CD14-positive monocyte (primary cell): ENCODE results near the gene ZFHX3. TPM values are rescaled to one million over a fixed set of nuclear protein-coding genes. Genes with fewer than 3 reads are reported as not detected.

ENCODE experiments used
- DNase-seq, 3 donors: peaks; one replicate each; pipeline ENCODE4 v3.0.0-alpha.2; 2011 to 2022
- H2AFZ ChIP-seq: 2 replicates; pipeline ENCODE4 v1.6.0; 2012; ENCODE audit warnings: mild to moderate bottlenecking, low read depth, low read length, inconsistent platforms; ENCODE audit not compliant: insufficient read depth, poor library complexity, severe bottlenecking
- H3K27ac ChIP-seq, 2 donors: 1 replicate in 1 of 2; 2 replicates in 1 of 2; pipeline ENCODE4 v1.5.1; 2012 to 2013; ENCODE audit warnings: low read length in 2 of 2, control low read depth in 1 of 2, inconsistent platforms in 1 of 2, low read depth in 1 of 2, mild to moderate bottlenecking in 1 of 2
- H3K27me3 ChIP-seq, 2 donors: one replicate each; pipeline versions ENCODE4 v1.6.0 to v1.6.1; 2011 to 2013; ENCODE audit warnings: low read length in 2 of 2; ENCODE audit not compliant: control insufficient read depth in 2 of 2, insufficient read depth in 2 of 2
- H3K36me3 ChIP-seq, 2 donors: replicated peaks in 1 of 2; 1 replicate in 1 of 2; 2 replicates in 1 of 2; pipeline versions ENCODE4 v1.5.1 to v1.6.1; 2012 to 2013; ENCODE audit warnings: low read length in 2 of 2, control low read depth in 1 of 2, inconsistent platforms in 1 of 2, mild to moderate bottlenecking in 1 of 2; ENCODE audit not compliant: insufficient read depth in 2 of 2, control insufficient read depth in 1 of 2
- H3K4me1 ChIP-seq, 2 donors: 1 replicate in 1 of 2; 2 replicates in 1 of 2; pipeline versions ENCODE4 v1.5.1 to v1.6.1; 2012 to 2013; ENCODE audit warnings: low read length in 2 of 2, control low read depth in 1 of 2, inconsistent platforms in 1 of 2, mild to moderate bottlenecking in 1 of 2, moderate library complexity in 1 of 2; ENCODE audit not compliant: insufficient read depth in 2 of 2, control insufficient read depth in 1 of 2
- H3K4me2 ChIP-seq: replicated peaks from 2 replicates; pipeline ENCODE3; 2012; ENCODE audit warnings: low read length, moderate library complexity, mild to moderate bottlenecking; ENCODE audit not compliant: poor library complexity, severe bottlenecking; ENCODE audit errors: extremely low read depth
- H3K4me3 ChIP-seq, 3 experiments: fragments of 200-600 bp in 1 of 3; sonication (generic) in 1 of 3; replicated peaks in 1 of 3; 1 replicate in 2 of 3; 2 replicates in 1 of 3; pipeline ENCODE4 v1.5.1; 2011 to 2013; ENCODE audit warnings: low read length in 3 of 3, mild to moderate bottlenecking in 3 of 3, control low read depth in 2 of 3, low read depth in 2 of 3, inconsistent platforms in 1 of 3, moderate library complexity in 1 of 3
- H3K79me2 ChIP-seq: 2 replicates; pipeline ENCODE4 v1.6.0; 2012; ENCODE audit warnings: mild to moderate bottlenecking, control low read depth, inconsistent platforms, low read length, moderate library complexity; ENCODE audit not compliant: insufficient read depth
- H3K9ac ChIP-seq: 2 replicates; pipeline ENCODE4 v1.6.0; 2017; ENCODE audit warnings: low read length, mild to moderate bottlenecking; ENCODE audit not compliant: insufficient read depth, poor library complexity, severe bottlenecking
- H3K9me3 ChIP-seq, 2 donors: replicated peaks in 1 of 2; 1 replicate in 1 of 2; 2 replicates in 1 of 2; pipeline versions ENCODE4 v1.5.1 to v1.6.1; 2012 to 2013; ENCODE audit warnings: low read length in 2 of 2, control low read depth in 1 of 2; ENCODE audit not compliant: control insufficient read depth in 1 of 2, insufficient read depth in 1 of 2
- H4K20me1 ChIP-seq: 2 replicates; pipeline ENCODE4 v1.6.0; 2012; ENCODE audit warnings: mild to moderate bottlenecking, low read length, control low read depth, moderate library complexity; ENCODE audit not compliant: insufficient read depth
- H3K27ac Mint-ChIP-seq, 7 donors: one replicate each; pipeline ENCODE4 v1.8.0; 2020; ENCODE audit warnings: mild to moderate bottlenecking in 7 of 7, mixed read lengths in 7 of 7, moderate library complexity in 6 of 7, inconsistent platforms in 2 of 7
- H3K27me3 Mint-ChIP-seq, 3 donors: one replicate each; pipeline ENCODE4 v1.8.0; 2021 to 2022; ENCODE audit warnings: low read depth in 3 of 3, mild to moderate bottlenecking in 3 of 3, mixed read lengths in 3 of 3, moderate library complexity in 3 of 3, inconsistent platforms in 1 of 3
- H3K36me3 Mint-ChIP-seq, 2 donors: one replicate each; pipeline ENCODE4 v1.8.0; 2020; ENCODE audit warnings: mixed read lengths in 2 of 2, inconsistent platforms in 1 of 2, mild to moderate bottlenecking in 1 of 2
- H3K4me1 Mint-ChIP-seq: one replicate; pipeline ENCODE4 v1.8.0; 2020; ENCODE audit warnings: mild to moderate bottlenecking, mixed read lengths
- H3K4me3 Mint-ChIP-seq, 2 donors: one replicate each; pipeline ENCODE4 v1.8.0; 2020; ENCODE audit warnings: mild to moderate bottlenecking in 2 of 2, mixed read lengths in 2 of 2, moderate library complexity in 1 of 2
- H3K9me3 Mint-ChIP-seq, 7 donors: one replicate each; pipeline ENCODE4 v1.8.0; 2020 to 2022; ENCODE audit warnings: mixed read lengths in 7 of 7, mild to moderate bottlenecking in 6 of 7, moderate library complexity in 6 of 7, inconsistent platforms in 2 of 7
- CTCF ChIP-seq: fragments of 200-600 bp; IDR thresholded peaks from one replicate; pipeline ENCODE4 v1.8.0; 2022; ENCODE audit warnings: antibody characterized with exemption, mild to moderate bottlenecking
- WGBS: methylation state at CpG from one replicate; pipeline ENCODE4 v1.1.5; 2013; ENCODE audit warnings: missing lambda C conversion rate; ENCODE audit not compliant: insufficient coverage; 5-methylcytosine and 5-hydroxymethylcytosine counted together
- intact Hi-C, 2 donors: fragments of 100-400 bp; cut with micrococcal nuclease; formaldehyde crosslinking; loops; one replicate each; pipeline versions ENCODE4 v1.15.0 to v1.15.1; 2023
- polyA plus RNA-seq, 3 donors: library from polyadenylated mRNA; depleted of rRNA in 1 of 3; unstranded in 2 of 3; stranded (reverse) in 1 of 3; fragments of 300-500 nt in 2 of 3; fragments of >200 nt in 1 of 3; fragmentation: Illumina TruSeq in 2 of 3; gene quantifications; 1 replicate in 2 of 3; 2 replicates in 1 of 3; pipeline ENCODE4 v1.2.3, GENCODE V29; 2012 to 2021

The ZFHX3 gene
- polyA plus RNA-seq, 3 donors, result 0.42 to 4.2 (median 0.43) TPM

GRCh38 chr16:73051226-73051625 is 3.3 kb upstream of the ZFHX3 start:
- Histone ChIP-seq H4K20me1 (peaks cover 10% of the 10 kb centered on the region), H3K4me1 (peaks cover 52% of the 10 kb centered on the region in 2 donors), H3K27ac (no peak overlapping the region), H3K9ac (no peak overlapping the region), H3K79me2 (peaks cover 54% of the 10 kb centered on the region), H3K4me3 (no peak overlapping the region), H3K27me3 (no peaks in the 10 kb centered on the region), H3K36me3 (no peaks in the 10 kb centered on the region), H2AFZ (no peak overlapping the region), H3K4me2 (no peak overlapping the region), H3K9me3 (no peaks in the 10 kb centered on the region)
- Mint-ChIP-seq H3K36me3 (peaks cover 4 to 12% of the 10 kb centered on the region in 2 donors), H3K4me1 (peaks cover 51% of the 10 kb centered on the region), H3K9me3 (peaks cover 0 to 2% (median 0%) of the 10 kb centered on the region in 7 donors), H3K27ac (no peak overlapping the region), H3K27me3 (peaks cover 15 to 32% (median 15%) of the 10 kb centered on the region in 3 donors), H3K4me3 (no peak overlapping the region)
- TF ChIP-seq CTCF, result no peak
- intact Hi-C loops, result loop anchor here (5.0 to 10.0 kb wide), 3 partner anchors 36 to 219 kb away; no protein-coding TSS in a partner anchor
- 82% methylated on average over 3 of the region's 5 CpGs for WGBS
- DNase-seq, result no peak

DNA sequence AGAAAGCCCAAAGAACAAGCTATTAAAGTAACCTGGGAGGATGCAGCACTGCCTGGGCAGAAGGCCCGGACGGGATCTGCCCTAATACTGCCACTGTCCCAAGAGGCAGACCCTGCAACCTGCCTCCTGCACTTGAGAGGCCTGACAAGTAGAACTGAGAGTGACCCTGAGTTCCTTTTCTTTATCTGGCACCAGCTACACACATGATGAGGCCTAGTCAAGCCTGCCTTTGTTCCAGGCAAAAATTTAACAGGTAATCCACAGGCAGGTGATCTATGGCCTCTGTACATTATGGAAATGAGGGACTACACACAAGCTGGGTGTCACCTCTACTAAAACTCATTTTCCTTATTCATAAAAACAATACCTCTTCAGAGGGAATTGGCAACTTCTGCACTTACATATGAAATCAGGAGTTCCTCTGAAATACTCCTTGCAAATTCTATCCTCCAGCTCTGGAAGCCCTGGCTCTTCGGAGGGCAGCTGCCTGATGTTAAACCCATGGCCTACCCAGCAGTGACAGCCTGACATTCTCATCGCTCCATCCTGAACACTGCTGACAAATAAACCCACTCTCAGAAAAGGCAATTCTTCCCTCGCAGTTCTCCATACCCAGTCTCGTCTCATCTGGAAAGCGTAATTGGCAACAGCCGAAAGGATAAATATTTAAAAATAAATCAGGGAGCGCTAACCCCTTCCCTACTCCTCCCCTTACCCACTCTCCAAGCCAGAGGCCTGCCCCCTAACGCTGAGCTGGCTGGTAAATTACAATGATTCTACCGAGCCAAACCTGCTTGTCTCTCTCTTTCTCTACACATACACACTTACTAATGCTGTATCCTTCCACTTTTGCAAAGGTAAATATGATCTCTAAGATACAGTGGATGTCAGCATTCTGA is 2.5 kb upstream of the ZFHX3 start:
- Histone ChIP-seq H3K9ac (no peak overlapping the region), H3K9me3 (no peaks in the 10 kb centered on the region), H2AFZ (no peak overlapping the region), H3K4me2 (no peak overlapping the region), H3K27ac (no peak overlapping the region), H4K20me1 (peaks cover 15% of the 10 kb centered on the region), H3K79me2 (peaks cover 52% of the 10 kb centered on the region), H3K36me3 (no peaks in the 10 kb centered on the region), H3K4me3 (no peak overlapping the region), H3K27me3 (no peaks in the 10 kb centered on the region), H3K4me1 (peaks cover 44% of the 10 kb centered on the region in 2 donors)
- H3K9me3 Mint-ChIP-seq, result peaks cover 0 to 2% (median 0%) of the 10 kb centered on the region in 7 donors
- peaks cover 50% of the 10 kb centered on the region for H3K4me1 Mint-ChIP-seq
- H3K36me3 Mint-ChIP-seq, result peaks cover 4 to 12% of the 10 kb centered on the region in 2 donors
- no peak for TF ChIP-seq CTCF
- peaks cover 11 to 29% (median 15%) of the 10 kb centered on the region in 3 donors for H3K27me3 Mint-ChIP-seq
- WGBS, result 100% methylated on average over 10 of the region's 11 CpGs
- no peak overlapping the region for H3K4me3 Mint-ChIP-seq
- no peak overlapping the region for H3K27ac Mint-ChIP-seq
- no peak for DNase-seq
- intact Hi-C loops, result loop anchor here (5.0 to 10.0 kb wide), 3 partner anchors 37 to 218 kb away; no protein-coding TSS in a partner anchor
